HG03103 (cell line): ENCODE results near the gene OXNAD1.

Experiments
- ATAC-seq: cut with Tn5 transposase; IDR thresholded peaks from one replicate; pipeline ENCODE4 v1.9.1; 2021; ENCODE audit warnings: low read depth; ENCODE audit not compliant: unreplicated experiment

Gene OXNAD1

DNA sequence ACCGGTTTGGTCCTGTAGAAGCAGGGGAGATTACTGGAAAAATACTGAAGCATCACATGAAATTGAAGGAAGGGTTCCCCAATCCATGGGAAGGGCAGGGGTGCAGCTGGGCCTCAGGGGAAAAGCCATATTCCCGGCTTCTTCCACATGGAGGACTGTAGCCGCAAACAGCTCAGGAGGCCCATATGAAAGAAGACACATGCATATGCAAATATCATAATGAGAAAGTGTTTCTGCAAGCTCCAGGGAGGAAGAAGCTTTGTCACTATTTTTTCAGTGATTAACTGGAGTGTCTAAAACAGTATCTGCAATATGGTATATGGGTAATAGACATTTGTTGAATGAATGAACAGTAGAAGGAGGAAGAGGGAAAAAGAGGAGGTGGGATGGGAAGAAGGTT lies 19.4 kb upstream of the OXNAD1 start:
- ATAC-seq = no peak

DNA sequence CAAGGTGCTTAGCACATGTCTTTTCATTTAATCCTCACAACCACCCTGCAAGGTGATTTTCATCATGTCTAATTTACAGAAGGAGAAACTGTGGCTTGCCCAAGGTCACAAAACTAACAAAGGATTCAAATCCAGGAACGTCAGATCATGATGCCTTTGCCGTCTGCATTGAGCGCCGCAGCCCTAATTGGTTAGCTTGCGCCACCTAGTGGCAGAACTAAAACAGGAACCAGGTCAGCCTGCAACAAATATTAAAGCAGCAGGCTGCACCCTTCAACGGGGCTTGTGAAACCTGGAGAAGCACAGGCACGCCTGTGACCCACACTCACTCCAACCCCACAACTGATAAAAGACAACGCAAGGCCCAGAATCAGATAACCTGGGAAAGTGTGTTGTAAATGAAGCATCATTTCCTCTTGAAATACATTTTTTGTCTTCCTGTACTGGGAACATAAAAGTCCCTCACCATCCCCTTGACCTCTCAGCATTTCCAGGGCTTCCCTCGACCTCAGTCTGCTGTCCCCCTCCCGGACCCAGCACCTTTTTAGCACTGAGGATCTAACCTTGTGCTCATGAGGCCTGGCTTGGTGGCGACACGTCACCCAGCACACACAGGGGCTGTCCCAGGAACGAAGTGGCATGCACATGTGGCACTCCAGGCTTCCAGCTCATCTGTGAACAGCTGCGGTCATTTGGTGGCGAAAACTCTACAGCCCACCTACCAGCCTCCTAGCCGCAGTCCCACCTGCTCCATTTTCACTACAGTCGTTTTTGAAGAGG lies 17.5 kb upstream of the OXNAD1 start:
- ATAC-seq = peak; percentile 95

DNA sequence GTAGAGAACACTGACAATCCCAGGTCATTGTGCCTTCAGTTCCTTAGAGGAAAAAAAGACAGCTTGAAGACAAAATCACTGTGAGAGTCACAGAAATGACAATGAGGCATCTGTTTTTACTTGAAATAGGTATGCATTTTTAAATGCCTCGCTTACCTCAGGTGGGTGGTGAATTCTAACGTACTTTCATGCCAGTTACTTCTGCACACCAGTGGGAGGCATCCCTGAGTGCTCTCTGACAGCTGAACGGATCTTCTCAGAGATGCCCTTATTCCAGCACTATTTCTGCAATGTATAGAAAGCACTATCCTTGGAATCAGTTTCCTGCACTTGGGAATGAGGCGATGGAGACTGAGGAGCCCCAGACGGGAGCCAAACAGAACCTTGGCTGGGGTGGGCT lies 16.5 kb upstream of the OXNAD1 start:
- ATAC-seq = no peak

DNA sequence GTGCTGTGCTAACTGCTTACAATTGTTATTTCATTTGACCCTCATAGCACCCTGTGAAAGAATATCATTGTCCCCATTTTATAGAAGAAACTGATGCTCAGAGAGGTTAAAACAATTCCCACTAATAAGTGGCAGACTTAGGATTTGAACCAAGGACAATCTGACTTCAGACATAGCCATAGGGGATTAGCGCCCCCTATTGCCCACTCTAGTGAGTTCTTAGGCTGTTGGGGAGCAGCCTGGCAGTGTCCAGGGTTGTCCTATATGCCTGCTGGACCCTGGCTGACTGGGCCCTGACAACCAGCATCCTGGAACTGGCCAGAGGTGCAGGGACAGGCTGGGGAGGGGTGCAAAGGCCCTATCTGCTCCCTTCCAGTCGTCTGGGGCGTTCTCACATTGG lies 15.7 kb upstream of the OXNAD1 start:
- ATAC-seq = no peak

DNA sequence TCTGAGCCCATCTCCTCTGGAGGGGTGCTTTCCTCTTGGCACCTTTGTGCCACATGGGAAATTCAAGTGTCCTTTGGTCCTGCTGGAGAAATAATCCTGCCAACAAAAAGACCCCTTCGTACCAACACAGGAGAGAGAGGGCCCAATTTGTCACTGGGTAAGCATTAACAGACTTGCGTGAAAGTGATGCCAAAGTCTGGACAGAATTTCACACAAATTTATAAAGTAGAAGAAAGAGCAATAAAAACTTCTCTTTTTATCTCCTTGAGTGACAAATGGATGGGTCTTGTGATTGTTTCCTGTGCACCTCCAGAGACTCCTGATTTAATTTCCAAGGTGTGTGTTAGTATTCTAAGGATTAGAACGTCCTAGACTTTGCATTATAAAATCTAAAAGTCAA lies 15.1 kb upstream of the OXNAD1 start:
- no peak for ATAC-seq

DNA sequence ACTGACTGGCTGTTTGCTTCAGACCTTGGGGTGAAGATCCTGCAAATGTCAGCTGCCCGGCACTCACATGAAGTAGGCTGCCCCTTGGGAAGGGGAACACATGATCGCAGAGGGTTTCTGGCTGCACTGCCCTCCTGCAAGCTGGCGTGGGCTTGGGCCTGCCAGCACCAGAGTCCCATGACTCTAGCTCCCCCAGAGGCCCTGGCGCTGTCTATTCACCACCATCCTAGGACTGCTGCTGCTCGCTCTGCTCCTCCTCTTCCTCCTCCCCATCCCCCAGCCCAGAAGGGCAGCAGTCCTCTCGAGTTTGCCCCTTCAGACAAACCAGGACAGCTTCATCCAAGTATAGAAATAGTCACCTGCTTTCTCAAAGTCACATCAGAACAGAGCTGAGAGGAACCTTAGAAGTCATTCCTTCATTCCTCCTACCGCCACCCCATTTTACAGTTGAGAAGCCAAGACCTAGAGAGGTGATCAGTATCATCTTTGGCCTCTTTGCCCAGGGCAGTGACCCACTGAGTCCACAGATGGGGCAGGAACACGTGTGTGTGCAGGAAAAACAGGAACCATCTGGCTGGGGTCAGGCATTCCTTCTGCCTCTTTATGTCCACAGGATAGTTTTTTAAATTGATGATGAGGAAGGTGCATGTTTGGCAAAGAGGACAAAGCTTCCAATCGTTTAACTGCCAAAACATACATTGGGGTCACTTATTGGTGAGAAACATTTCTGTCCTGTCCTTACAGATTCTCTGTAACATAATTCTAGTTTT lies 13.5 kb upstream of the OXNAD1 start:
- no peak for ATAC-seq

DNA sequence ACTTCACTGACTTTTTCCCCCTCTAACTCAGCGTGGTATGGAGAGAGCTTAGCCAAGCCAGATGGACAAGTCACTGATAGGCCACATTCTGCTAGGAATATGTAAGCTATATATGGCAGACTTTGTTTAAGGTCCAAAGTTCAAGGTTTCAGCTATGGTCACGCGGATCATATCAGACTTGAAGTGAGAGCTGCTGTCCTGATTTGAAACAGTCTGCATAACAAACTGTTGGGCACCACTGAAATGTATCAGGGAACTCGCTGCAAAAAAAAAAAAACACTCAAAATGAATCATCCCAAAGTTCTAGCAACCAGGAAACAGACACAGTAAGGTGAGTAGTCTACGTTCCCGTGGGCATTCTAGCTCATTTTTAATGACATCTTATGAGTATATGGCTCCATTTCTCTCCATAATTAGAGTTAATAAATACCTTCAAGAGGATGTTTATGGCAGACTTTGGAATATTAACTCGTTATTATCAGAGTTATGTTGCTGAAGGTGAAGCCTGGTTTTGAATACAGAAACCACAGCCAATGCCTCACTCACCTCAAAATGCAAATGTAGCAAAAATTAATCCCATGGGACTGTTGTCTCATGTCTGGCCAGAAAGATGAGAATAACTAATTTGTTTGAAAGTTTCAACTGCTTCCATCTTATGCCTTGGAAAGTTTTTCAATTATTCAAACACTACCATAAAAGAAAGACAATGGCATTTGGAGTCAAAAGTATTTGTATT lies 12.6 kb upstream of the OXNAD1 start:
- no peak for ATAC-seq

DNA sequence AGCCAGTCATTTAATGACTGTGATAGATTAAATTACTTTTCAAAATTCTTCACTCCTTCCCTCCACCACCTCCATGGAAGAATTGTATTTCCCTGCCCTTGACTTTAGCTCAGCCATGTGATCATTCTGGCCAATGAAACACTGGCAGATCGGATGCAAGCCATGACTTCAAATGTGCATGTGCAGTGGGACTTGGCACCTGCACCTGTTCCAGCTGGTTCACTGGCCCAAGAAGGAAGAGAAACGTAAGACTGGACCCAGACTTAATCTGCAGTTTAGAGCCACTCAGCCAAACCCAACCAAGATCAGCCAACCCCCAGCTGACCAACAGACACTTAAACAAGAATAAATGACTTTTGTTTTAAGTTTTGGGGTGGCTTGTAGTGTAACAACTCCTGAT lies 12.0 kb upstream of the OXNAD1 start:
- ATAC-seq = no peak

DNA sequence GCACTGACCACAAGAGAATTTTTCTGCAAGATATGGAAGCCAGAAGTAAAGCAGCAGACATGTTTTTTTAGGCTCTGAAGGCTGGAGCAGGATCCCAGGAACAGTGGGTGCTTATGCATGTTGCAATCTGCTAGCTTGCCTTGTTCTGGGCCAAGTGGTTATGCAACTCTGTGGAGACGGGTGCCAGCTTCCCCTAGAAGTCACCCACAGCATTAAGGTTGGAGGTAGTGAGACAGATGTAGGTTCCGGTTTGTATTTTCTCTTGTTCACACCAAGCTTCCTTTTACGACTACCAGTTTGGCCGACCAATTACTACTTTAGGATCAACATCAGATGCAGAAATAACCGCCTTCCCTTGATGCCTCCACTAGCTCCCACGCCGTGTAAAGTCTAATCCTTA lies 11.4 kb upstream of the OXNAD1 start:
- no peak for ATAC-seq

DNA sequence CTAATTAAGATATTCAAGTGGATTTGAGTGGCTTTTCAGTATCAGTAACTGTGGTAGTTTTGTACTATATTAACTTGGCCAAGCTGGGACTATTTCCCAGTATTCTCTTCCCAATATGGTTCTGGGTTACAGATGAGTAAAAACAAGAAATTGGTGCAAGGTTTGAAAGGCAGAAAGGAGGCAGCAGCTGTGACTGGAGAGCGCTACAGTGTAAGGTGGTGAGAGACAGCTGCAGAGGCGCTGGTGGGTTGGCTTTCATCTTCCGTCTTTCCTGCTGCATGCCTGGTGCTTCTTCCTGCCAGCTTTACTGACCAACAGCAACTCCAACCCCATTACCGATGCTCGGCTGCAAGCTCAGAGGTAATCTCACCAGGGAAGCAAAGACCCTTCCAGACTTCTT lies 10.1 kb upstream of the OXNAD1 start:
- no peak for ATAC-seq

DNA sequence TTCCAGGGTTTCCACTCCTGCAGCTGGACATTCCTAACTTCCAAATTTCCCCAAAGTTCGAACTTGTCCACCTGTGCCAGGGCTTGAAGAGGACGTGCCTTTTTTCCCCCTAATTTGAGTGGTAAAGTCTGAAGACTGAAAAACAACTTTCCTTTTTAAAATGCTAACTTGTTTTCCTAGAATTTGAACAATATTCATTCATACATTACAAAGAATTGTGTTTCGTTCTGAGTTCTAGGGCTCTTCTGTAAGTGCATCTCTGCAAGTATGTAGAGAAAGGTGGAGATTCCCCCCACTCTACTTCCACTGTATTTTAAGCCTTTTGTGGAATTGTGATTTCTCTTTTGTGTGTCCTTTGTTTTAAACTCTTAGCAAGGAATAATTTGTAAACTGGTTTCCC lies 9.7 kb upstream of the OXNAD1 start:
- ATAC-seq = no peak

DNA sequence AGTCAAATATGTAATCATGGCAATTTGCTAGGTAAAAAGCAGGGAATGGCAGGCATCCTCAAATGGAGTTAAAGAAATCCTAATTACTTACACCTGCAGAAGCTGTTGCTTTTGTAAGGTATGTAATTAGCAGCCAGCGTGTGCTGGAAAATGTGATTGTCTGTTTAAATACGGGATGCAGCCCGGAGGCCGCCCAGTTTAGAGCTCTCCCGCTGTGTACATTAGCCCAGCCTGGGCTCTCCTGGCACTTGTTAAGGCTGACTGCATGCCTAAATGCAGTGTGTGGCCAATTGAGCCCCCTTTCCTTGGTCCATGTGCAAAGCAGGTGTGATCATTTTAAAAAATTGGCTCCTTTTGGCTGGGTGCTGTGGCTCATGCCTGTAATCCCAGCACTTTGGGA lies 9.3 kb upstream of the OXNAD1 start:
- ATAC-seq = no peak

DNA sequence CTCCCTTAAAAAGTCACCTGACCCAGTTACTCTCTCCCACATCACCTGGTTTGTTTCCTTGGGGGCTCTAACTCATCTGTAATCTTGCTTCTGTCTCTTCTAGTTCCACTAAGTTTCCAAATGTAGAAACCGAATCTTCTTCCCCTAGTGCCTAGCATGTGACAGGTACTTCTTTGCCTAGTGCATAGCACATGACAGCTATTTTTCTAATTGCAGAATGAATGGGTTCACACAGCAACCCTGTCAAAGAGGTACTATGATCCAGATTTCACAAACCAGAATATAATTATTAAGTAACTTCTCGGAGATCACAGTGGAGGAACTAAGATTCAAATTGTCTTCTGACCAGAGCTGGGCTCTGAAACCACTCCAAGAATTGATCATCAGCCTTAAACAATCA lies 7.7 kb upstream of the OXNAD1 start:
- ATAC-seq = no peak

DNA sequence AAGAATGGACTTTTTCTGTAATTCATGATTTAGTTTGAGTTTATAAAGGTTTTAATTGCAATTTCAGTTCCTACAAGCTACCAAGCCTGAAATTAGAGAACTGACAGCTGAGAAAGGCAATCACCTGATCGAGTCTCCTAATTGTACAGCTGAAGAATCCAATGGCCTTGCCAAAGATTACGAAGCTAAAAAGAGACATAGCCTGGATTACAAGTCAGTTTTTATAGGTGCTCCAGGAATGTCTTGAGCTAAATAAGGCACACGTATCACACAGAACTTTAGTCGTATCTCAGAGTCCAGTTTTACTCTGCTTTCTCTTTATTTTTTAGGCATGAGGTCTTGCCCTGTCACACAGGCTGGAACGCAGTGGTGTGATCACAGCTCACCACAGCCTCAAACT lies 6.8 kb upstream of the OXNAD1 start:
- ATAC-seq = no peak

DNA sequence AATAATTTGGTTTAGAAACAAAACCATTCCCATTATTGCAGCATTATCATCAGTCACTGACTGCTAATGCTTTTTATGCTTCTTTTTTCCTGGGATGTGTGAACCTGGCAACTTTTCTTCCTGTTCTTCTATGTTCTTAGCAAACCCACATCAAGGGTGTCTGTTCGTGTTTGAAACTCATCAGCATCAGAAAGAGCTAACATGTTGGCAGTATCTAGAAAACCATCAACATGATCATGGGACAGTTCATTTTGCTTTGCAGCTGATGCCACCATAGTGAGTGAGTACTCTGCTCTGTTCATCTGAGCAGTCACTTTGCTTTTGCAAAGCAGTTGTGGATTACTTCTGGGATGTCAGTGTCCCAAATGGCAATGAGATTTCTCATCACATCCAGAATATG lies 6.1 kb upstream of the OXNAD1 start:
- ATAC-seq = no peak

DNA sequence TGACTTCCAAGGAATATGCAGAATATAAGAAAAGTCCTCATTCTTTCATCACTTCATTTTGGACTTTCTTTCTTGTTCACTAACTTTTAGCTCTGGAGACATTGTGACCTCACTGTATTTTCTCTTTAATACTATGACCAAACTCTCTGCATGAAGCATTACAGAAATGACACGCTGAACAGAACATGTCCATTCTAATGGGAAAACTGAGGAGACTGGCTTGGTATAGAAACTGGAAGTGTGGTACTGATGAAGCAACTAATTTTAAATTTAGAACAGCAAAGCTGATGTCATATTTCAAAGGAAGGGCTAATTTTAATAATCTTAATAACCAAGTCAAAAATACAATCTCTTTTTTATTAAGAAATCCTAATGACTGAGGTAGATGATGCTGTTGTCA lies 5.0 kb upstream of the OXNAD1 start:
- no peak for ATAC-seq

DNA sequence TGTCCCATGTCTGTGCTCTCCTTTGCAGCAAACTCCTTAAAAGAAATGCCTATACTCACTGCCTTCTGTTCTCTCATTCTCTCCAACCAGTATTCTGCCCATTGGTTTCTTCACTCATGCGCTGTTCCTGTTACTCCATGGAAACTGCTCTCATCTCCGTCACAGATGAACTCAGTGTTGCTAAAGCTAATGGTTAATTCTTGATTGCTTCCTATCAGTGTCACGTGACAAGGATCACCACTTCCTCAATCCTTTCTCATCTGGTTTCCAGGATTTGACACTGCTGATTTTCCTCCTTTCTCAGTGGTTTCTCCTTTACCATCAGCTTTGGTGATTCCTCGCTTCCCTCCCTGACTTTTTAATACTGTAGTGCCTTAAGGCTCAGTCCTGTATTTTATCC lies 2.8 kb upstream of the OXNAD1 start:
- ATAC-seq = no peak

DNA sequence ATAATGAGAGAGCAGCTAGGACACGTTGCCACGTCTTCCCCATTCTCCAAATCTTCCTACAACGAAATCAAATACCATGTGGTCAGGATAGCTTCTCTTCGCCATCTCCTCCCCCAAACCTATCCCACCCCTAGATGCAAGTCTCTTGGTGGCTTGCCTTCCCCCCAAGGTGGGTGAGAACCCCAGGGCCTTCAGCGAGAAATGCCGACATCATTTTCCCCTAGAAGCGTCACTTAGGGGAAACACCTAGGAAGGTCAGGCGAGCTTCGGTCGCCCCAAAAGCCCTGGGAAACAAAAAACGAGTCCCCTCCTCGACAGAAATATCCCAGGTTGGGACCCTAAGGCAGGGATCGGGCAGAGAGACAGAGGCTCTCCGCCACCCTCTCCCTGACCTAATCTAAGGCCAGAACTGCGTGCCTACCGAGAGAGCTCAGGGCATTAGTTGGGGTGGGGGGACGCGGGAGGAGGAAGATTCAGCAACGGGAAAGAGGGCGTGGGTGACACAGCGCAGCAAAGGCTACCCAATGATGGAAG lies 771 bp upstream of the OXNAD1 start:
- ATAC-seq = no peak

DNA sequence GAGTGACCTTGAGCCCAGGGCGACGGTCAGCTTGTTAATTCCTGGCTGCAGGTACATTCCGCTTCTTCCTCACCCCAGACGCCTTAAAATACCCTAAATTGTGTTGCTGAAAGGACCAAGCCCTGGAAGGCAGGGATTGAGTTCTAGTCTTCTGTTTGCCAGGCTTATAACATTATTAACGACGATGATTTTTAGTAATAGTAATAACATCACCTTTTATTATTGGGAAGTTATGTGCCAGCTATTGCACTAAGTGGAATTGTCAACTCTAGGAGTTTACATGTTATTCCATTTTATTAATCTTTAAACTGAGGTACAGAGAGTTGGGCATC lies 409 bp downstream of the OXNAD1 start:
- no peak for ATAC-seq

DNA sequence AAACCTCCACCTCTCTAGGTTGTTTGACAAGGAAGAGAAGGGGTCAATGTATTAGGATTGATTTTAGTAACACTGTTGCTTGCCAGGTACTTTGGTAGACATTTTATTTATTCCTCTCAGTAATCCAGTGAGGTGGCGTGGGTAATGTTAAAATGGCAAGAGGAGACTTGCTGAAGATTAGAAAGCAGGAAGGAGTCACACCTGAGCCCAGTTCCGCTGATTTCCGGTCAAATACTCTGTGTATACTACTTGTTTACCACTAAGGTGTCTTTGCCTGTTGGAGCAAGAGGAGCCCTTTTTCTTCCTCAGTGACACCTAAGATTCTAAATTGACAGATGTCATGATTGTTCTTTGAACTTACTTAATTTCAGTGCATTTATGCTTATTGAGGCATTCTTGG lies 1.7 kb downstream of the OXNAD1 start:
- no peak for ATAC-seq

DNA sequence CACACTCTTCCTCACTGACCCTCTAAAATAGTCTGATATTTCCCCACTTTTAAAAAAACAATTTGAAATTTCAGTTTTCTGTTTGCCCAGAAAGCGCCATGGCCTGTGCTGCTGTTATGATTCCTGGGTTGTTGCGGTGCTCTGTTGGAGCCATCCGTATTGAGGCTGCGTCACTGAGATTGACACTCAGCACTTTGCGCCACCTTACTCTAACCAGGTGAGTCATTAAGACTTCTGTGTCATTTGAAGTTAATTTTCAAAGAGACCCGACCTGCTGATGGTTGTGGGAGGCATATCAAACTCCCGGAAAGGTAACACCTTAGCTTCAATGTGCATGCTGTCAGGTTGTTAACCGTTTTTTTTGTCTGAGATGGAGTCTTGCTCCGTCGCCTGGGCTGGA lies 5.8 kb downstream of the OXNAD1 start:
- no peak for ATAC-seq

DNA sequence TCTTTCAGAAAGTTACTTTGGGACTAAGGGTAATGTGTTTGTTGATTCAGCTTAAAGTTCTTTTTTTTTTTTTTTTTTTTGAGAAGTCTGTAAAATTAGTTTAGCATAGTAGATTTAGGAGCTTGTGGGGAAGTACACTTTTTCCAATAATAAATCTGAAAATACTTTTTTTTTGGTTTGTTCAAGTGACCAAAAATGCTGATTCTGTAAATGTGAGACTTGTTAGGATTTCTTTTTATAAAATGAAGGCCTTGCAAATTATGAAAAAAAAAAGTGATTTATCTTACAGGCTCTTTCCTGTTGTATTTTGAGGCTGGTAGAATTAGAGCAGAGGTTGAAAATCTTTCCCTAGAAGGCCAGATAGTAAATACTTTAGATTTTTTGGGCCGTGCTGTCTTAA lies 7.6 kb downstream of the OXNAD1 start:
- ATAC-seq = no peak
